NCI-H2081 (cell line): Measurements from ENCODE around the gene LRRC9.
"Not testable (repeated sequence)": the region's sequence is repeated elsewhere in the genome, so short reads cannot be mapped to it uniquely, and the experiment has no call there.

Experiments
- DNase-seq, 2 experiments: peaks; one replicate each; lab custom pipeline; 2025; lab: John Stamatoyannopoulos, UW

LRRC9 gene

DNA sequence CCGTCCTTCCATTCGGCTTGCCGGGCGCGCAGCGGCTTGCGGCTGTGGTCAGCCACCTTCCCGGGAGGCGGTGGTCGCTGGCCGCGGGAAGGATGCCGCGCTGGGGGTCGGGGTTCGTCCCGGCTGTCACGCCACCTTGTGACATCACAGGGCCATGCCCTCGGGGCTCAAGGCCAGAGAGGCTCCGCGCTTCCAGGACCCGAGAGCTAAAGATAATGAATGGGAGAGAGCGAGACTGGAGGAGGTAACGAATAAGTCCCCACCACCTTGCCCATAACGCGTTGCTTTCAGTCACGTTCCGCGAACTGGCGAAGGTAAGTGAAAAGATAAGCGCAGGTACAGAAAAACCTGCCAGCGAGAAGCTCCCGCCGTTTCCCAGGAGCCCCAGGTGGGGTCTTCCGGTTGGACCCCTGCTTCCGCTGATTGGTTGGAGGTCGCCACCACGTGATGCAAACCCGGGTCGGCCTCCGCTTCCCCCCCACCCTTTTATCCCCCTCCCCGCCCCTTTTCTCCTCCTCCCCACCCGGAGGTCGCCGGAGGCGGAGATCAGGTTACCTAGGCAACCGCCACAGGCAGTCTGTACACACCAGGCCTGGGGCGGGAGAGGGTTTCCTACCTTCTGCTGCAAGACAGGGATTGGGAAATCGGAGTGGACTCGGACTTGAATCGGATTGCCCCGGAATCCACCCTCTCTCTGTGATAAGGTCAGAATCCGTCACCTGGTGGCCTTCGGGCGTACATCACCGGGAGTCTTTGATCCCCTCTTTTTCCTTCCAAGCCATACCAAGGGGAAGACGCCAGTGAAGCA, at the start of gene LRRC9:
LRRC9 (plus strand) TSS at position 575 of the 808 bp plus-strand sequence.
- no peak for DNase-seq

GRCh38 chr14:59870277-59871165, 49.4 kb upstream of the LRRC9 start, which contains the start of gene RTN1:
Gene RTN1 (minus strand): TSS chr14:59870776. CDS start chr14:59870630, 146 bp downstream.
- peak; percentile 64 to 68 for DNase-seq

- no peak for DNase-seq
These were observed 48.8 kb upstream of the LRRC9 start for GRCh38 chr14:59871166-59871495.

DNA sequence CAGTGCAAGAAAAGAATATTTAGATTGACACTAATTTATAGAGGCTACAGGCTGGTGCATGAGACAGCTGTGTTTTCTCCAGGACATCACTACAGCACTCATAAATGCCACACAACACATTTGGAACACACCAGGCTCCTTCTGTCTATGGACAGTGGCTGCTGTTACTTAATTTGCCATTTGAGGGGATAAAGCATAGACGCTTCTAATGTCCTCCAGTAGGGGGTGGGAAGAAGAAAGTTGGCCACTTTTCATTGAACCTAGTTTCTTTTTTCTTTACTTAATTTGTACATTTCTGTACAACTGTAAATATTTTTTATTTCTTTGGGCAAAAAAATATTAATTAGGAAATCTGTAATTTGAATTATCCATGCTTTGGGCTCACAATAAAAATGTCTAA, 37.0 kb upstream of the LRRC9 start:
- no peak for DNase-seq

- DNase-seq, result peak; percentile 10 to 53
These were observed 29.3 kb upstream of the LRRC9 start for GRCh38 chr14:59890676-59891075.

- DNase-seq, result no peak
These were observed 24.2 kb upstream of the LRRC9 start for GRCh38 chr14:59895721-59896120.

DNA sequence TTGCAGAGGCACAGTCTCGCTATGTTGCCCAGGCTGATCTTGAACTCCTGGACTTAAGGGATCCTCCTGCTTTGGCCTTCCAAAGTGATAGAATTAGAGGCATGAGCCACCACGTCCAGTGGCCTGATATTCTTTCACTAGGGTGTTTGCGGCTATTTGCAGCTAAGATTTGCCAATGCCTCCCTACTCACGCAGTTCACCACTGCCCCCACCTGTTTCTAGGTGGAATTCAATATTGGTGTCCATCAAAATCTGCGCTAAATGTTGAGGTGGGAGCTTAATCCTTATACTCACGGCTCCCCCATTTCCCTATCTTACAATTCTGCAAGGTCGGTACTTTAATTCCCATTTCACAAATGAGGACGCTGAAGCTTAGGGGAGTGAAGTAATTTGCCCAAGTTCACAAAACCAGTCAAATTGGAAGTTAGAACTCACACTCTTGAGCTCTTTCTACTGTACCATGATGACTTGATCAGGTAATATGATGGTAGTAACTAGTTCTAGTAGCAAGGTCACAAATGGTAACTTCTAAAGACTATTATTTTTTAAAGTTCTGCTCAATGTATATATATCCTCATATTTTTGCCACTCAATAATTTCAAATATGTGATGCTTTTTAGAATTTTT, 22.1 kb upstream of the LRRC9 start:
- DNase-seq, result peak; percentile 41 to 43

DNA sequence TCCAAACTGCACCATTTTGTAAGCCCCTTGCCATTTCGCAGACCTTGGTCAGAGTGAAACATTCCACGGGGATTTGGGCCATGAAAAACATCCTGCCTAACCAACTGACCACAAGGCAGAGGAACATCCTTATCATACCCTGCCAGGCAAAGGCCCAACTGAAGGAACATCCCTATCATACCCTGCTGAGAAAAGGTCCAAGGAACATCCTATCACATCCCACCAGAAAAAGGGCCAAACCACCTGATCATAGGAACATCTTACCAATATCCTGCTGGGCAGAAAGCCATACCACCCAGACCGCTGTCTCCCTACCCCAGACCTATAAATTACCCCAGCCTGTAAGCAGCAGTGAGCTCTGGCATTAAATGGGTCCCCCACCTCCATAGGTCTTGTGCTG, 19.4 kb upstream of the LRRC9 start:
- no peak for DNase-seq

DNA sequence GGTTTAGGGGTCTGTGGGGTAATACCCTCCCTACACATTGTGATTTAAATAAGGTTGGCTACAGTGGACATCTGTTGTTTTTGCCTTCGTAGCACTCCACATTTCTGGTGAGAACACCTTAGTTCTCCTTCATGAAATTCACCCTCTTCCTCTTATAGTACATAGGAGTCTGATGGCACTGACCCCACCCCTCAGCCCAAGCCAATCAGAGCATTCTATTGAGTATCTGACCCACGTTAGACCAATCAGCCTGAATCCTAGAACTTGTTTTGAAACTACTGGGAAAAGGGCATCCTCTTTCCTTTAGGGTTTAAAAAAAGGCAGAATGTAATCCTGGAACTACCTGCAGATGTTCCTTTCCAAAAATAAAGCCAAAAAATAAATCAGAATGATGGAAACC, 15.8 kb upstream of the LRRC9 start:
- DNase-seq, result no peak

DNA sequence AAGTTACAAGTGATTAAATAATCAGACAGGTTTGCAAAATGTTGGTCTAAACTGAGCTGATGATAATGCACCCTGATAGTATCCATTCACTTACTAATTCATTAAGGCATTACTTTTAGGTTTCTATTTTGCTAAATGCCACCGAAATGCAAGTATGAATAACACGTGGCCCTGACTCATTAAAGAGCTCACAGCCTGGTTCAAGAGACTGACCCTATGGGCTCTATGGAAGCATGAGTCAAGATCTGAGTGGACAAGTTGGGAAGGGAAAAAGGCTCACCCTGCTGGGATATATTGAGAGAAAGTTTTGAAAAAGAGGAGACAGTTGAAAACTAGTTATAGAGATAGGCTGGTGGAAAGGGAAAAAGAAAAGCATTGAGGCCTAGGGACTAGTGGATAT, 14.8 kb upstream of the LRRC9 start:
- DNase-seq, result no peak

DNA sequence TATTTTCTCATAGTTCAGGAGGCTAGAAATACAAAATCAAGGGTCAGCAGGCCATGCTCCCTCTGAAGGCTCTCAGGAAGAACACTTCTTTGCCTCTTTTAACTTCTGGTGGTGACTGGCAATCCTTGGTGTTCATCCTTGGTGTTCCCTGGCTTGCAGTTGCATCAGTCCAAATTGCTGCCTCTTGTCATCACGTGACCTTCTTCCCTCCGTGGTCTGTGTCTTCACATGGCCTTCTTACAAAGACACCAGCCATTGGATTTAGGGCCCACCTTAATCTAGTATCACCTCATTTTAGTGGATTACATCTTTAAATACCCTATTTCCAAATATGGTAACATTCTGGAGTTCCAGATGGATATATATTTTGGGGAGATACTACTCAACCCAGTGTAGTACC, 7.5 kb upstream of the LRRC9 start:
- no peak for DNase-seq

- DNase-seq, result no peak
These were observed 6.8 kb upstream of the LRRC9 start for GRCh38 chr14:59913187-59913586.

GRCh38 chr14:59918824-59919569, 947 bp upstream of the LRRC9 start:
- peak in 1 of 2 experiments; percentile 13 for DNase-seq

DNA sequence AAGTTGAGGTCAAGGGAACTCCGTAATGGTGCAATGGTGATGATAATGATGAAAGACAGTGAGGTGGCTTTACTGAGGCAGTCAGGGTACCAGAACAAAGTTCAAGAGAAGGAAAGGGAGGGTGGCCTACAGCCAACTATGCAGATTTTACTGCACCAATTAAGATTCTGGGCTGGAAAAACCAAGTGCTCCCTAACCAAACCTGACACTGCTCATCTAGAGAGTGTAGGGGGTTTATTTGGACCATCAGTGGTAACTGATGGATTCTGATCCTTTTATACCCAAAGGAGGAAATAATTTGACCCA, 387 bp downstream of the LRRC9 start:
- no peak for DNase-seq

GRCh38 chr14:59925797-59926196, 5.9 kb downstream of the LRRC9 start:
- no peak for DNase-seq

- no peak for DNase-seq
These were observed 6.6 kb downstream of the LRRC9 start for GRCh38 chr14:59926534-59926933.

GRCh38 chr14:59931237-59931636, 11.3 kb downstream of the LRRC9 start:
- DNase-seq, result no peak

DNA sequence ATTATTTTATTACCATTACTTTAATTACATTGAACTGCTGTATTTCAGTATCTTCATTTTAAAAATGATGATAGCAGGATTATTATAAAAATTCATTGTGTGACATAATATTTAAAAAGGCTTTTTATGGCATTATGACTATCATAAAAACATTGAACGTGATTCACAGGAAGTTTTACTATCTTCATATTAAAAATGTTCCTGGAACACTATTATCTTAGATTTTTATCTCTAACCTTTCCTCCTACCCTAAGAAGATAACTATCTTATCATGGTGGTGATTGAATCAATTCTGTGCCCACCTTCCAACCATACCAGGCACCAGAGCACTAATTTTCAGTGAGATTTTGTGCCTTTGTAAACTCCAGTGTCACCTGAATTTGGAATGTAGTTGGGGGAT, 16.2 kb downstream of the LRRC9 start:
- DNase-seq, result no peak

DNA sequence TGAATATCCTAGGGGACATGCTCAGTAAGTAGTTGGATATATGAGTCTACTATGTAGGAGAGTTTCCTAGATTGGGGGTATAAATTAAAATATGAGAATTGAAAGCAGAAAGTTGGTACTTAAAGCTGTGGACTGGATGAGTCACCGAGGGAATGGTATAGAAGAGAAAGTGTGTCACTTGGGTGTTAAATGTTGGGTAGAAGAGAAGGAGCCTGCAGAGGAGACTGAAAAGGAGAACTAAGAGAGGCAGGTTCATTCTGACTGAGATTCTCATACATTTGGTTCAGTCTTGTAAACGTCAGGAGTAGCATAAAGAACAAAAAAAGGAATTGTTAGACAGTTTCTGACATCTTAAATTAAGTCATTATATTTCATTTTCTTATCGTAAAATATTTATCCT, 19.9 kb downstream of the LRRC9 start:
- no peak for DNase-seq

DNA sequence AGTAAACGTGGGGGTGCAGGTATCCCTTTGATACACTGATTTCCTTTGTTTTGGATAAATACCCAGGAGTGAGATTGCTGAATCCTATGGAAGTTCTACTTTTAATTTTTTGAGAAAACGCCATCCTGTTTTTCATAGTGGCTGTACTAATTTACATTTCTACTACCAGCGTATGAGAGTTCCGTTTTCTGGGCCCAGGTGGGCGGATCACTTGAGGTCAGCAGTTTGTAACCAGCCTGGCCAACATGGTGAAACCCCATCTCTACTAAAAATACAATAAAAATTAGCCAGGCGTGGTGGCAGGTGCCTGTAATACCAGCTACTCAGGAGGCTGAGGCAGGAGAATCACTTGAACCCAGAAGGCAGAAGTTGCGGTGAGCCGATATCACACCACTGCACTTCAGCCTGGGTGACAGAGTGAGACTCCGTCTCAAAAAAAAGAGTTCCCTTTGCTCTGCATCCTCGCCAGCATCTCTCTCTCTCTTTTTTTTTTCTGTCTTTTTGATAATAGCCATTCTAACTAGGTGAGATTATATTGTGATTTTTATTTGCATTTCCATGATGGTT, 22.4 kb downstream of the LRRC9 start:
- DNase-seq, result not testable (repeated sequence)

DNA sequence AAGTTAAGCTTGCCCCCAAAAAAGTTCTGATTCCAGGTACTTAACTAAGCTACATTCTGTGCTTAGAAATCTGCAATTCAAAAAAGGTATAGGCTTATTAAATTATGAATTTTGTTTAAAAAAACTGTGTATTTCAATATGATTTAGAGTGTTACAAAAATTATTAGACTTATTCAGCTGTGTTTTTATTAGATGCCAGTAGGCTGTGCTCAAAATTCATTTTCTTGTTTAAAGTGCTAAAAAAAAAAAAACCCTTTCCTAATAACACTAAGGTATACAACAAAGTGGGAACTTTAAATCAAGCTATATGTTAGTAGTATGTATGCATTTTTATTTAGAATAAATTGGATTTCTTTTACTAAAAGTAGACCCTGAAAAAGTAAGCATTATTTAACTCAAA, 25.0 kb downstream of the LRRC9 start:
- DNase-seq, result no peak

GRCh38 chr14:59952141-59952540, 32.2 kb downstream of the LRRC9 start:
- not testable (repeated sequence) for DNase-seq
